Posterior cingulate gyrus (tissue), 11 donors: ENCODE measurements around the gene EBF3.

Source experiments
- DNase-seq, 10 donors: peaks; one replicate each; pipeline versions ENCODE4 v3.0.0 to v3.0.0-alpha.2; 2020 to 2021; ENCODE audit warnings: mixed read lengths in 3 of 10
- intact Hi-C: fragments of 100-400 bp; cut with DNase I; formaldehyde crosslinking; loops from one replicate; pipeline ENCODE4 v1.15.1; 2023

EBF3 gene

GRCh38 chr10:129825826-129826225 is 138.2 kb downstream of the EBF3 start:
- intact Hi-C loops: no loop called here
- DNase-seq: peak in 2 of 10 donors; percentile 60 to 72

GRCh38 chr10:129825221-129825620 is 138.9 kb downstream of the EBF3 start:
- intact Hi-C loops: no loop called here
- DNase-seq: peak in 1 of 10 donors; percentile 45

GRCh38 chr10:129820451-129820850 is 143.6 kb downstream of the EBF3 start:
- intact Hi-C loops: no loop called here
- no peak for DNase-seq

- intact Hi-C loops: no loop called here
- DNase-seq: no peak
These were observed 147.4 kb downstream of the EBF3 start for GRCh38 chr10:129816656-129817045.

GRCh38 chr10:129815898-129816655 is 148.0 kb downstream of the EBF3 start:
- no peak for DNase-seq
- intact Hi-C loops: no loop called here

GRCh38 chr10:129814681-129815646 is 149.1 kb downstream of the EBF3 start:
- no peak for DNase-seq
- intact Hi-C loops: no loop called here

GRCh38 chr10:129812398-129812797 is 151.7 kb downstream of the EBF3 start:
- DNase-seq: no peak
- intact Hi-C loops: no loop called here

- no peak for DNase-seq
- intact Hi-C loops: no loop called here
These were observed 152.9 kb downstream of the EBF3 start for GRCh38 chr10:129811208-129811607.

GRCh38 chr10:129809841-129810240 is 154.2 kb downstream of the EBF3 start:
- intact Hi-C loops: no loop called here
- DNase-seq: no peak

GRCh38 chr10:129809431-129809830 is 154.6 kb downstream of the EBF3 start:
- intact Hi-C loops: no loop called here
- no peak for DNase-seq

- intact Hi-C loops: no loop called here
- DNase-seq: no peak
These were observed 155.7 kb downstream of the EBF3 start for GRCh38 chr10:129808092-129808983.

- intact Hi-C loops: no loop called here
- no peak for DNase-seq
These were observed 156.9 kb downstream of the EBF3 start for GRCh38 chr10:129807211-129807610.

- no peak for DNase-seq
- intact Hi-C loops: no loop called here
These were observed 163.2 kb downstream of the EBF3 start for GRCh38 chr10:129800796-129801340.

- intact Hi-C loops: no loop called here
- no peak for DNase-seq
These were observed 164.1 kb downstream of the EBF3 start for GRCh38 chr10:129799942-129800341.

- no peak for DNase-seq
These were observed 167.2 kb downstream of the EBF3 start for GRCh38 chr10:129796710-129797420.

GRCh38 chr10:129793996-129794395 is 170.1 kb downstream of the EBF3 start:
- DNase-seq: no peak
- intact Hi-C loops: no loop called here

More at GRCh38 chr10:129796710-129797420, 167.2 kb downstream of the EBF3 start:
- intact Hi-C loops: no loop called here

GRCh38 chr10:129793479-129793878 is 170.6 kb downstream of the EBF3 start:
- intact Hi-C loops: no loop called here
- DNase-seq: no peak

GRCh38 chr10:129792864-129793263 is 171.2 kb downstream of the EBF3 start:
- DNase-seq: no peak
- intact Hi-C loops: no loop called here

GRCh38 chr10:129792141-129792540 is 171.9 kb downstream of the EBF3 start:
- intact Hi-C loops: no loop called here
- no peak for DNase-seq
